Measurements from ENCODE around the gene SLC25A22. TPM values are rescaled to one million over a fixed set of nuclear protein-coding genes. Genes with fewer than 3 reads are reported as not detected.
A peak's percentile ranks its signal among the peaks of the same experiment; 100 is the strongest.

Gene SLC25A22
- total RNA-seq, 1 donor from 2014 or later: 16.3 TPM

DNA sequence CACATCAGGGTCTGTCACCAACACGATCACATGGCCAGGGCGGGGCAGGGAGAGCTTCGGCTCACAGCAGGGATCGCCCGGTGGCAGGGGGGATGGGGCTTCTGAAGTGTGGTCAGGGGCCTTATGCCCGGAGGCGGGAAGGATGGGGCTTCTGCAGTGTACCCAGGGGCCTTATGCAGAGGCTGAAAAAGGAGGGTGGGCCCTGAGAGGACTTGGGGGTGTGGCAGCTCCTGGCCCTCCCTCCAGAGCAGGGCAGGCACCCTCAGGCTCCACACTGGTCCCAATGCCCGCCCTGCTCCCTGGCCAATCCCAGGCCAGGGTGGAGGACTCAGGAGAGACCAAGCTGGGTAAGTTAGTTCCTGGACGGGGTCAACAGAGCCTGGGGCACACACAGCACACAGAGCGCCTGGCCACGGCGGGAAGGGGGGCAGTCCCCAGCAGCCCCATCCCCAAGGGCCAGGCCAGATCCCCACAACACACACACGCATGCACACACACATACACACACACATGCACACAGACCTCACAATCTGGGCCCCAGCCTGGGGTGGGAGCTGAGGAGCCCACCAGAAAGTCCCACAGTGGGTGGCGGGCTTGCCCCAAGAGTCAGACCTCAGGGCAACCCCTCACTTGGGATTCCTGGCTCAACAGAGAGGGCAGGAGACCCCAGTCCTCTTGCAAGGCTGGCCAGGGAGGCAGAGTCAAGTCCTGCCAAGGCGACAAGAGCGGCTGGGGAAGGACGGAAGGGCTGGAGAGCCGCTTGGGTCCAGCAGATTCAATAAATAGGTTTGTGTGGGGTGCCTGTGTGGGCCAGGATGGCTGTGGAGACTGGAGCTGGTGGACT is 7.1 kb downstream of the SLC25A22 start:
- DNase-seq (ENCODE audit: low spot score): no peak

DNA sequence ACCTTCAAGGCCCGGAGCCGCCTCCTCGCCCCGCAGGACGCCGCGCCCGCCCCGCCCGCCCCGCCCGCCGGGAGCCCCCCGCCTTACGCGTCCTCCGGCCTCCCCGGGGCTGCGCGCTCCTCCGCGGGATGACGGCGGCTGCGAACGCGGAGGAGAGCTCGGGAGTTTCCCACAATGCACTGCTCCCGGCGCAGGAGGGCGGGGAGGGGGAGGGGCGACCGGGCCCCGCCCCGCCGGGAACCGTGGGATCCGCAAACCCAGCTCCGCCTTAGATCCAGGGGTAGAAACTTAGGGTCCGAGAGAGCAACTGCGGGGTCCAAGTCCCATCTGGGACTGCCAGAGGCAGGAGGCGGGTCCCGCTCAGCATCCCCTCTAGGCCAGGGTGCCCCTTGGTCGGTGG is 8.1 kb downstream of the SLC25A22 start, which contains the start of gene CEND1:
Gene CEND1, minus strand, starts transcription at position 148 of the 400 bp plus-strand sequence. CDS start 1,514 bp downstream, outside the sequence.
- no peak for DNase-seq (ENCODE audit: low spot score)

DNA sequence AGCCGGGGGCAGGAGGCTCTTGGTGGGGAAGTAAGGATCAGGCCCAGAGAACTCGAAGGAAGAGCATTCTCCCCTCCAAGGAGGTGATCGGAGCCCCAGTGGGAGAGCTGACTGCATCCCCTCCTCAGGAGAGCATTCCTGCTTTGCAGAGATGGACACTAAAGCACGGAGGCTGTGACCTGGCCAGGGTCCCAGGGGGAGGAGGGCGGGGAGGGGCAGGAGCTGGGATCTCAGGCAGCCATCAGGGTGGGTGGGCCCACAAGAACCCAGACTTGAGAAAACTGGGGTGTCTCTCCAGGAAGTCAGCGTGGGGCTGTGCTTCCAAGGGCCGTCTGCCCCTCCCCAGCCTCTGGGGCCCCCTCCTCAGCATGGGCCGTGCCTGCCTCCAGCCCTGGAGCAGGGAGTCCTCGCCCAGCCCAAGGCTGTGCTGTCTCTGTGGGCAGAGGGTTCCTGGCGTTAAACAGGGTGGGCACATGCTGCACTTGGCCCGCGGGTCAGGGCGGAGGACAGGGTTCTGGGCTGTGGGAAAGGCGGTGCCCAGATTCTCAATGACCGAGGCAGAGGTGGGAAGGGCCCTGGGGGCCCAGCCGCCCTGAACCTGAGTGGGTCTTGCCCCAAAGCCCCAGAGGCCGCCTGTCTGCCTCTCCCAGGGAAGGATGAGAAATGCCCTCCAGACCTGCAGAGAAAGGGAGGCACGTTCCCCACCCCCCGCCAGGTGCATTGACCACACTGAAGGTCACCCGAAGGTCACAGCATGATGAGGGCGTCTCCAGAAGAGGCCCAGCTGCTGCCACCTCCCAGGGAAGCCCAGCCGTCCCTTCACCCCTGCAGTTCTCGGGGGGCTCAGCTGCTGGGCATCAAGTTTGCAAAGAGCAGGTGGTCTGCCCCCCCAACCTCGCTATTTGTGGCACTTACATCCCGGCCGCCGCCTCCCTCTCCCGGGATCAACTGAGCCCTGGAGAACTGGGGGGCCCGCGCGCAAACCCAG is 8.8 kb downstream of the SLC25A22 start:
- DNase-seq (ENCODE audit: low spot score): no peak

GRCh38 chr11:788009-788640 is 10.0 kb downstream of the SLC25A22 start:
- no peak for DNase-seq (ENCODE audit: low spot score)

DNA sequence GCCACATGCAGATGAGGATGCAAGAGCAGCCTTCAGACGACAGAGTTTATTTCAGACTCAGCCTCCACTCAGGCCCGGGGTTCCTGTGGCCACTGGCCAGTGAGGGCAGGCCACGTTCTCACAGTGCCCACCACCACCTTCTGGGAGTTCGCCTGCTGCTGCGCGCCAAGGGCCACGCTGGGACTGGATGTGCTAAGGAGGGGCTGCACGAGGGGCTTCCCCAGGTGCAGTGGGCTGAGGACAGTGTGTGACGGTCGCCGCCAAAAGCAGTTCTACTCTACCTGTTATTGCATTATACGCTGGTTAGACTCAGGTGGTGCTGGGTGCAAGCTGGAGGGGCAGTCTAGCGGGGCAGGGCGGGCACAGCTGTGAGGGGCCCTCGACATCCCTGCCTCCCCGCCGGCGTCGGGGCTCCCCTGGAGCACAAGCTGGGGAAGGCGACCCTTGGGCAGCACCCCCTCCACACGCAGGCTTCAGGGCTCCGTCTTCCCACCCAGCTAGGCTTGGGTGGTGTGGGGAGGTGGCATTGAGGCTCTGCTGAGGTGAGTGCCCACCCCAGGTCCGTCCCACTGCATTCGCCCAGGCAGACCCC is 10.9 kb downstream of the SLC25A22 start:
- no peak for DNase-seq (ENCODE audit: low spot score)

GRCh38 chr11:786235-787083 is 11.6 kb downstream of the SLC25A22 start:
- DNase-seq (ENCODE audit: low spot score): no peak

GRCh38 chr11:783581-784015 is 14.5 kb downstream of the SLC25A22 start:
- peak; percentile 66 for DNase-seq (ENCODE audit: low spot score)

DNA sequence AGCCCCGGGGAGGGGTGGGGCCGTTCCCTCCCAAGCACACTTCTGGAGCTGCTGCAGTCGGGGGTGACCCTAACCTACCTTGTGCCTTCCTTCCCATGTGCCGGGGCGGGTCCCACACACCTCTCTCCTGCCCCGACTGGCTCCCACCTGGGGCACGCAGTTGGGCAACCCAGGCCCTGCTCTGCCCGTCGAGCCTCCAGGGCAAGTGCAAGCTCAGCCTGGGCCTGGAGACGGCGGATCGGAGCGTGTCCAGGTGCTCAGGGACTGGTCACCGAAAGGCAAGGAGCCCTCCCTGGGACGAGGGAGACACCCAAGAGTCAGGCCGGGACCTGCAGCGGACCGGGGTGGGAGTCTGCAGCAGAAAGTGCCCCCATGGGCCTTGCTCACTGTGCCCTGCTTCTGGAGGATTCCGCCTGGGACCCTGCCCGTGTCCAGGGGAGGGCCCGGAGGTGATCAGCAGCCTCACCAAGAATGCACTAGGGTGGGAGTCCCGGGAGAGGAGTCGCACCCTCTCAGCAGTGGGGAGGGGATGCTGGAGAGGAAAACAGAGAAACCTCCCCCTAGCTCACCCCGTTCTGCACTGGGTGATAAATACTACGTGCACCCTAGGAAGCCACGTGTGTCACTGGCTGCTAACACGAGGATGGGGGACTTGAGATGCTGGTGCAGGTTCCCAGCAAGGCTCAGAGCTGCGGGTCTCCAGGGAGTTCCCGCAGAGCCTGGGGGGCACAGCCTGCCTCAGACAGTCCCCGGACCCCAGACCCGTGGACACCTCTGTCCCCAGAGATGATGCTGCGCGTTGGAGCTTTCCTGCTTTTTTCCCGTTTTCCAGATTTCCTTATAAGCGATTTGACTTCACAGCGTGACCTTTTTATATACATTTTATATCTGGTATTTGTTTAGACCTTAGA is 15.6 kb downstream of the SLC25A22 start:
- no peak for DNase-seq (ENCODE audit: low spot score)

- DNase-seq (ENCODE audit: low spot score): no peak
Measured at GRCh38 chr11:779955-780532, 18.0 kb downstream of the SLC25A22 start.

- no peak for DNase-seq (ENCODE audit: low spot score)
Measured at GRCh38 chr11:778976-779954, 18.8 kb downstream of the SLC25A22 start.

- DNase-seq (ENCODE audit: low spot score): peak; percentile 93
Measured at GRCh38 chr11:777288-778255, 20.5 kb downstream of the SLC25A22 start, which contains the start of gene GATD1. GATD1 (minus strand) TSS chr11:777487; CDS start chr11:777462, 25 bp downstream.

DNA sequence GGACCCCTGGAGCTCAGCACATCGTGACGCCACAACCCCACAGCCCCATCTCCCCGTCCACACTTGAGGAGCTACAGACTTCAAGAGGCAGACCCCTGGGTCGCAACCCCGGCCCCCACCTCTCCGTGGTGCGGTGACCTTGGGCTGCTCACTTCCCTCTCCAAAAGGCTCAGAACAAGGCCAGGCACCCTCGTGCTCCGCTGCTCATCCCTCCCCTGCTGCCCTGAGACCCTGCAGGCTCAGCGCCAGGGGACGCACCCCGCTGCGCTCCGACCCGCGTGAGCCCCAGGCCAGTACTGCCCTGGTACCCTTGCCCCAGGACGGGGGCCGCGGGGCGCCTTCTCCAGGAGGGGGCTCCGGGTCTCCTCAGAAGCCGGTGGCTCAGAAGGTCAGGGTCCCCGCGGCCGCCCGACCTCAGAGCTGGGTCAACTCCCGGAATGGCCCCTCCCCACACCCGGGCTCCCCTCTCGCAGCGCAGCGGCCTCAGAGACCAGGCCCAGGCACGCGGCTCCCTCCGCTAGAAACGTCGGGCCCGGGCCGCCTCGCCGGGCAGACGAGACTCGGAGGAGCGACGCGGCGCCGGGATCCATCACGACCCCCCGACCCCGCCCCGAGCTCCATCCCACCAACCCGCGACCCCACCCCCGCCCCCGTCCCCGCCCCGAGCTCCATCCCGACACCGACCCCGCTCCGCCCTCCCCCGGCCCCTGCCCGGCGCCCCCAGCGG is 21.4 kb downstream of the SLC25A22 start:
- no peak for DNase-seq (ENCODE audit: low spot score)

DNA sequence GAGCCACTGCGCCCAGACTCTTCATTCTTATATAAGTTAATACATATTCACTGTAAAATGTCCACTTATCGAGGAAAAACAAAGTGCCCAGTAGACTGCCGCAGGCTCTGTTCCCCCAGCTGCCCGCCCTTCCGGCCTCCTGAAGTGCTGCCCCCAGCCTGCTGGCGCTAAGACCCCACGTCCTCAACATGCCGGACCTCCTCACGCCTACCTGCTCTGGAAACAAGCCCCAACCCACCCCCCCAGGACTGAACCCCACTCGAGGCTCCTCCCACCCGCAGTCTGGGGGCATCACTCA is 21.9 kb downstream of the SLC25A22 start:
- no peak for DNase-seq (ENCODE audit: low spot score)

GRCh38 chr11:774873-775592 is 23.0 kb downstream of the SLC25A22 start:
- no peak for DNase-seq (ENCODE audit: low spot score)

DNA sequence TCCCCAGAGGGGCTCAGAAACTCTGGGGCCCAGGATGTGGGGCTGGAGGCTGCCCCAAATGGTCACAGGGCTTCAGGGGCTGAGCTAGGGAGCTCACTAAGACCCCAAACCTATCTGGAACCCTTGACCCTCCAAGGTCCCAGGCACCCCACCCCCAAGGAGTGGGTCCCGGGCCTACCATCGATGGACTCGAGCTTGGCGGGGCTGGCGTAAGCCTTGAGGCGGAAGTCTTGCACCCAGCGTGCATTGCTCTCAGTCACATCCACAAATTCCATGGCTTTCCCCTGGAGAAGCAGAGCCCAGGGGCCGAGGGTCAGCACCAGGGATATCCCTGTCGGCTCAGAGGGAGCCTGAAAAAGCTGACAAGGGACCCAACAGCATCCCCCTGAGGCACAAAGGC is 24.3 kb downstream of the SLC25A22 start:
- no peak for DNase-seq (ENCODE audit: low spot score)

Measured in mucosa of gallbladder (tissue), 1 donor.